Upper lobe of left lung (tissue), 4 donors: Measurements from ENCODE around the gene IL5RA.

Experiments used
- POLR2AphosphoS5 ChIP-seq, 2 donors: sonication (generic); formaldehyde crosslinking; IDR thresholded peaks; one replicate each; pipeline ENCODE4 v1.5.1; 2017; ENCODE audit warnings: antibody characterized with exemption in 2 of 2
- TF ChIP-seq, protein P1 (sequence below), 6 experiments: fragments of 450-650 bp in 4 of 6; fragments of 200-600 bp in 2 of 6; sonication (generic) in 2 of 6; IDR thresholded peaks; one replicate each; pipeline ENCODE4 v1.5.1; 2016 to 2019; ENCODE audit warnings: antibody characterized with exemption in 6 of 6

- no peak for TF ChIP-seq POLR2AphosphoS5 (IDR thresholded peaks at IDR 0.05)
- TF ChIP-seq, protein P1, sequence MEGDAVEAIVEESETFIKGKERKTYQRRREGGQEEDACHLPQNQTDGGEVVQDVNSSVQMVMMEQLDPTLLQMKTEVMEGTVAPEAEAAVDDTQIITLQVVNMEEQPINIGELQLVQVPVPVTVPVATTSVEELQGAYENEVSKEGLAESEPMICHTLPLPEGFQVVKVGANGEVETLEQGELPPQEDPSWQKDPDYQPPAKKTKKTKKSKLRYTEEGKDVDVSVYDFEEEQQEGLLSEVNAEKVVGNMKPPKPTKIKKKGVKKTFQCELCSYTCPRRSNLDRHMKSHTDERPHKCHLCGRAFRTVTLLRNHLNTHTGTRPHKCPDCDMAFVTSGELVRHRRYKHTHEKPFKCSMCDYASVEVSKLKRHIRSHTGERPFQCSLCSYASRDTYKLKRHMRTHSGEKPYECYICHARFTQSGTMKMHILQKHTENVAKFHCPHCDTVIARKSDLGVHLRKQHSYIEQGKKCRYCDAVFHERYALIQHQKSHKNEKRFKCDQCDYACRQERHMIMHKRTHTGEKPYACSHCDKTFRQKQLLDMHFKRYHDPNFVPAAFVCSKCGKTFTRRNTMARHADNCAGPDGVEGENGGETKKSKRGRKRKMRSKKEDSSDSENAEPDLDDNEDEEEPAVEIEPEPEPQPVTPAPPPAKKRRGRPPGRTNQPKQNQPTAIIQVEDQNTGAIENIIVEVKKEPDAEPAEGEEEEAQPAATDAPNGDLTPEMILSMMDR (IDR thresholded peaks at IDR 0.05): no peak
These were observed 35.5 kb downstream of the IL5RA start for GRCh38 chr3:3074551-3075257.
